HG02571 (cell line): Measurements from ENCODE around the gene LAPTM5.
"Not testable (repeated sequence)": the region's sequence is repeated elsewhere in the genome, so short reads cannot be mapped to it uniquely, and the experiment has no call there.

ENCODE experiments used
- ATAC-seq: cut with Tn5 transposase; IDR thresholded peaks from one replicate; pipeline ENCODE4 v1.9.1; 2021; ENCODE audit warnings: mild to moderate bottlenecking, moderate library complexity; ENCODE audit not compliant: unreplicated experiment

The LAPTM5 gene

DNA sequence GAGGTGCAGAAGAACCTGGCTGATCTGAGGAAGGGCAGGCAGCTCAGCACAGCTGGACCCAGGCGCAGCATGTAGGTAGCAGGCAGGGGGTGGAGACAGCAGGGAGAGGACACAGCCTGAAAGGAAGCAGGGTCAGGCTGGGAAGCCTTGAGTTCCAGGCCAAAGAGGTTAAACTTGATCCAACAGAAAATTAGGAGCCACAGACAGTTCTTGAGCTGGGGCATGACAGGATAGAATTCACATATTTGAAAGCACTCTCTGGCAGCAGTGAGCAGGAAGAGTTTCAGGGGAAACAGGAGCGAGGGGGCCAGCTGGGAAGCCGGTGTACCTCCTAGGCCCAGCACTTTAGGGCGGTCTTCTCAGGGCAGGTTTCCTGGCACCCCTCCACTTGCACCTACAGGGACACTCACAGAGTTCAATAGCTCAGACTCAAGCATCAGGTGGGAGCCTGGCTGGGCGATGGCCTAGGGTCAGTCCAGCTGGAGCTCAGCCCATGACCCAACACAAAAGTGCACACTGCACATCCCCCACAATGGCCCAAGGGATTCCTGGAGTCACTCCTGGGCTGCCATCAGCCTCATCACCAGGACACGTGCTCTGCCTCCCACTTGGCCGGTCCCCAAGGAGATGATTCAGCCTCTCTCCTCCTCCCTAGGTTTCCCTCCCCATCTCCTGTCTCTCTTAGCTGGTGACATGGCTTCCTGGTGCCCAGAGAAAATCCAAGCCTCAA, 56.9 kb downstream of the LAPTM5 start:
- ATAC-seq = no peak

DNA sequence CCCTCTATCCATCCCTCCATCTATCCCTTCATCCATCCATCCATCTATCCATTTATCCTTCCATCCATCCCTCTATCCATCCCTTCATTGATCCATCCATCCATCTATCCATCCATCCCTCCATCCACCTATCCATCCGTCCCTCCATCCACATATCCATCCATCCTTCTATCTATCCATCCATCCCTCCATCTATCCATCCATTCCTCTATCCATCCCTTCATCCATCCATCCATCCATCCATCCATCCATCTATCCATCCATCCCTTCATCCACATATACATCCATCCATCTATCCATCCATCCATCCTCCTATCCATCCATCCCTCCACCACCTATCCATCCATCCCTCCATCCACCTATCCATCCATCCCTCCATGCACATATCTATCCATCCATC, 57.8 kb downstream of the LAPTM5 start:
- no peak for ATAC-seq

DNA sequence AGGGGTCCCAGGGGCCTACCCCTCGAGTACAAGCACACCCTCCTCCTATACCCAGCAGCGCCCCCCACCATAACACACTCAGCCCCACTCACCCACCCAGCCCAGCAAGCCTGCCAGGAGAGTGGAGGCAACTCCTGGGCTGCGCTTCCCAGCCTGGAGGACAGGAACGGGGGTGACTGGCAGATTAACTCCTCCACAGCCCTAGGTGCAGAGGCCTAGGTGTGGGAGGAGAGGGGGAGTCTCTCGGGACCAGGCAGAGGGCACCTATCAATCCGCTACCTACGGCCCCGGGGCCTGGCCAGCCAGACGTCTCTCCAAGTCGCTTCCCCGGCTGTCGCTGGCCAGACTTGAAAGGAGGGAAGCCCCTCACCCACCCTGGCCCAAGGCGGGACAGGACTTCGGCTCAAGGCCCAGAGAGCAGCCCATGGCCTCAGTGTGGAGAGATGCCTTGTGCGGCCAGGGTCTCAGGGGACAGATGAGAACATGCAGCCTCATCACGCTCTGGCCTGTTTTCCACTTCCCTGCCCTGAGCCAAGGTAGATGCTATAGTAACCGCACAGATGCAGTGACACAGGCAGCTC, 59.1 kb downstream of the LAPTM5 start:
- ATAC-seq = no peak

DNA sequence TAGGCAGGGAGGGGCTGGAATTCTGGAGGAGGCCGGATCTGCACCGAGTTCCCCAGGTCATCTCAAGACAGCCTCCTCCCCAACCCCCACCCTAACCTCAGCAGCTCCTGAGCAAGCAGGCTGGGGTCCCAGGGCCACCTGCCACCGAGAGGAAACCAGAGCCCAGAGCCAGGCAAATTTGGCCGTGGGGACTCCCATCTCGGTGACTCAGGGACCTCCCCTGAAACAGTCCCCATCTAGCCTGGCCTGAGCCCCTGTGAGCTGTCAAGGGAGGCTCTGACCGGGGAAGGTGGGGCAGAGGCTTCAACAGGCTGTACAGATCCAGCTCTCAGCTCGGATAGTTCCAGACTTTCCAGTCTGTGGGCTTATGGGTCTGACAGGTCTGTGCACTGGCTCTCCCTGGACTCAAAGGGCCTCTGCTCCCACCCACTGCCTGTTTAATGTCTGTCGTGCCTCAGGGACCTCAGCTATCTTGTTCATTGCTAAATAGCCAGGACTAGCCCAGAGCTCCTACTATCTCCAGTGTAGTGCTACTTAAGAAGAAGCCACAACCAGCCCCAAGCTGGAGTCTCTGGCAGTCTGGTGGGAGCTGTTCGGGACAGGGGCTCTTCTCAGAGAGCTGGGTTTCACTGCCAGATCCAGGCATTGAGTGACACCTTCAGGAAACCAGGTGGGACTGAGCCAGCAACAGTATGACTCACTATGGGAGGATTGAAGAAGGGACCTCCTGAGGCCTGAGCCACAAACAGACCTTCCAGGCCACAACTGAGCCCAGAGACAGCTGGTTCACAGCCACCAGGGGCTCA, 59.8 kb downstream of the LAPTM5 start:
- ATAC-seq = no peak

DNA sequence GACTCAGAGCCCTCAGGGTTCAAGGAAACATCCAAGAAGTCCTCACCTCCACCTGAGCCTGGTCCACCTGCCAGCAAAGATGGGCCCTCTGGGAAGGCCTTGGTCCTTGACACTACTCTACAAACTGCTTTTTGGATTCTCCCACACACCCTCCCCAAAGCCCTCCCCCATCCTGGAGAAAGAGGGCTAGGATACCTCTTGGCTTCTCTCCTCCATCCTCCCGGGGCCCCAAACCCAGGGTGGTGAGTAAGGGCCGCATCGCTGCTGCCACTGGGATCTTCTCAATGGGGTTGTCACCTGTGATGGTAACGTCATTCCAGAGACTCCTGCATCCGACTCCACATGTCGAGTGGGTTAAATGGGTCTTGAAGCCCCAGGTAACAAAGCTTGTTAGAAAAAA, 60.7 kb downstream of the LAPTM5 start:
- no peak for ATAC-seq

DNA sequence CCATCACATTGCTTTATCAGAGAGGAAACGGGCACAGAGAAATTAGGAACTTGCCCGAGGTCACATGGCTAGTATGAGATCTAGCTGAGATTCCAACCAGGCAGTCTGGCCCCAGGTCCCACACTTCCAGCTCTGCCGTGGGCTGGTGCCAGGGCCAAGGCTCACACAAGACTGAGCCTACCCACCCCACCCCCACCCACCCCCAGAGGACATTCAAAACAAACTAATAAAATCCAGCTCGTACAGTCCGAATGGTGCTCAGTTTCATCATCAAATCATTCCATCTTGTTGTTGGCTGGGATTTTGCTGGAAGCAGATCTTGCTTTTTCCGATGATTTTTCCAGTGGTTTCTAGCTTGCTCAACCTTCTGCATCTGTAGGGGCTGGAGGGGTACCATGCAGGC, 62.1 kb downstream of the LAPTM5 start:
- no peak for ATAC-seq

DNA sequence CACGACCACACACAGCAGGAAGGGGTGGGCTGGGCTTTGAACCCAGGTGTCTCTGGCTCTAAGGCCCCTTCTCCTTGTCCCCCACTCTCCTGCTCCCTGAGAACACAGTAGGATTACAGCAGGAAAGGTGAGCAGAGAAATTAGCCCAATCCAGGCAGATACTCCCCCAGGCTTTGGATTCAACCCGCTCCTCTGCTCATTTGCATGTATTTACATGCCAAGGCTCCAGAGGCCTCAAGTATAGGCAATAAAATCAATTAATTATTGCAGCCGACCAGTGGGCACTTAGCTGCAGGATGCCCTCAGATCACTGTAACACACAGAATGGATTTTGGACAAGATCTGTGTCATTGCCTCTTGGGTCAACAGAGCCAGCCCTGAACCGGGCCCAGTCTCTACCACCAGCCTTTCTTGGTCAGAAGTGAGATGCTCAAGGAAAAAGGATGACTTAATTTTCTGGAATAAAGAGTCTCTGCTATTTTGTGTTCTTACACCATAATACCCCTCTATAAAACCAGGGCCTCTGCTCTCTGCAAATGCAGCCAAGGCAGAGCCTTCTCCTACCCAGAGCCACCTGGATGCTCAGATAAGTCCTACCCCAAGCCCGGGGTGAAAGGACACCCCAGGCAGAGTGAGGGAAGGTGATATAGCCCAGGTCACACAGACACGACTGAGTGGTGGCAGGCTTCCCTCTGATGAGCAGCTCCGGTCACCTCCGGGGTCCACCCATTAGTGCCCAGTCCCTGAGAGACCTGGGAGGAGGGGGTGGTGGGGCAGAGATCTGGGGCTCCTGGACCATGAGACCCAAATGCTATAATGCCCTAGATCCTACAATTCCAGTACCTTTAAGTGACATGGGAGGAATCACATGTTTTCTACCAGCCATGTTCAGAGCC, 63.0 kb downstream of the LAPTM5 start:
- no peak for ATAC-seq

DNA sequence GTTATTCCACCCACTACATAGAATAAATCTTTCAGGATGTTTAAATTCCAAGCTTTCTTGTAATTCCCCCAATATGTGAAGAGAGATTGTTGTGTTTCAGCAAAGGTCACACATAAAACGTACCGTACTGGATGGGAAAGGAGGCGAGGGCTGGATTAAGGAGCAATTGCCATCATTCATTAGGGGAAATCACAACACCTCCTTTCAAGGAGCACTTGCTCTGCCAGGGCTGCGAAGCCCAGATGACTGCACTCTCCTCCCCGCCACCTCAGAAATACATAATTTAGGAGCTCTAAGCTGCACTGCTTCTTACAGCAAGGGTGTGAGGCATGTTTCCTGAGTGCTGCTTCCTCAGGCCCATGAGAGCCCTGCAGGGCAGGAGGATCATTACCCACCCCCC, 63.8 kb downstream of the LAPTM5 start:
- no peak for ATAC-seq

DNA sequence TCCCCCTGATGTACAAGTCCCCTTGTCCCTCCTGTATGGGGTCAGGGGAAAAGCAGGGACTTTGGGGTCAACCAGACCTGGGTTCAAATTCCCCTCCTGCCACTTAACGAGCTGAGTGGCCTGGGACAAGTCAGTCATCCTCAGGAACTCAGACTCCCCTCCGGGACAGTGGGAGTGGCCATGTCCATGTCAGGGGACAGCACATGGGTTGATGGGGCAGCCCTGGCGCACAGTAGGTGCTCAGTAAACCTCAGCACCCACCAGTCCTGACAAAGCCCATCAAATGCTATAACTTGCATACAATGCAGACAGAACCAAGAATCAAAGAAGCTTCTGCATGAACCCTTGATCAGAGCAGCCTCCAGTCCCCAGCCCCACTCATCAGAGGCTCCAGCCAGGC, 64.2 kb downstream of the LAPTM5 start:
- no peak for ATAC-seq

DNA sequence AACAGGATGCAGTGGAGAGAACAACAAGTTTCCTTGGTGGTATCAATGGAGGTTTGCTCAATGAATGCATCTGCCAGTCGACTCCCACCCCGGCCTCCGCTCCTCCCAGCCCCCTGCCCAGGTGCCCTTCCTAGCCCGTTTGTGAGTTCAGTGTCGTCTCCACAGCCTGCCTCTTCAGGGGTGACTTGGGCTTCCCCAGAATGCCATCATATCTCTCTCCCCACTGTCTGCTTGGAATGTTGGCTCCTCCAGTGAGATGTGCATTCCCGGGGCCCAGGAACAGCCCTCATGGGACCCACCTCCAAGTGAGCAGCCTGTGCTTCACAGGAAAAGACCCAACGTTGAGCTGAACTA, 64.6 kb downstream of the LAPTM5 start:
- ATAC-seq = no peak

DNA sequence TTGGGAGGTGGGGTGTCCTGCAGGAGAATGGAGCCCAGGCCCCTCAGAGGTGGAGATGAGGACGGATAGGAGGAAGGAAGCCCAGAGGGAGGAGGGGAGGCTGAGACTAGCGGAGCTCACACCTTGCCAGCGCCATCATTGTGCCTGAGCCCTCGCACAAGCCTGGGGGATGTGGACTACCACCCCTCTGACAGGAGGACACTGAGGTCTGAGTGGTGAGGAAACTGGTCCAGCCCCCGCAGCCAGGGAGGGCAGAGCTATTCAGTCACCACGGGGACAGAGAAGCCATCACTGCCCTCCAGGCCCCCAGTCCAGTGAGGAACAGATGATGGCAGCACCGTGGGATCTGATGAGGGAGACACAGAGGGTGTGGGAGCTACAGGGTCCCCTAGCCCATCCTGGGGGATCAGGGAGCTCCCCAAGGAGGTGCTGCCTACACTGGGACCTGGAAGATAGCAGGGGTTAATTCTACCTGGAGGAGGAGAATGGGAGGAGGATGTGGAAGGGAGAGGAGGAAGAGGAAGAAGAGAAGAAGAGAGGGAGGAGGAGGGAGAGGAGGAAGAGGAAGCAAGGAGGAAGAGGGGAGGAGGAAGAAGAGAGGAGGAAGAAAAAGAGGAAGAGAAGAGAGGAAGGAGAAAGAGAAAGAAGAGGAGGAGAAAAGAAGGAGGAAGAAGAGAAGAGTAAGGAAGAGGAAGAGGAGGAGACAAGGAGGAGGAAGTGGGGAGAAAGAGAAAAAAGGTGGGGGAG, 65.2 kb downstream of the LAPTM5 start:
- no peak for ATAC-seq

DNA sequence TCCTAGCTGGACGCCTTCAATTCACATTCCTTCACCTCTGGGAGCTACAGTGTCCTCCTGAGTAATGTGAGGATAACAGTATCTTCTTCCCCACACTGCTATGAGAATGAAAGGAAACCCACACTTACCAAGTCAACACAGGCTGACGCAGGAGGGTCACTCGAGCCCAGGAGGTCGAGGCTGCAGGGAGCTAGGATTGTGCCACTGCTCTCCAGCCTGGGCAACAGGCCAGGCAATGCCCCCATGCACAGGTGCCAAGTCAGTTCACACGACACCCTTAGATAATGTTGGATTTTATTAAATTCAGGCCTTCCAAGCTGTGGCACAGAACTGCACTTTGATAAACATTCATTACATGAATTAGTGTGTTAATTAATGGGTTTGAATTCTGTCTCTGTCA, 66.1 kb downstream of the LAPTM5 start:
- ATAC-seq = no peak

DNA sequence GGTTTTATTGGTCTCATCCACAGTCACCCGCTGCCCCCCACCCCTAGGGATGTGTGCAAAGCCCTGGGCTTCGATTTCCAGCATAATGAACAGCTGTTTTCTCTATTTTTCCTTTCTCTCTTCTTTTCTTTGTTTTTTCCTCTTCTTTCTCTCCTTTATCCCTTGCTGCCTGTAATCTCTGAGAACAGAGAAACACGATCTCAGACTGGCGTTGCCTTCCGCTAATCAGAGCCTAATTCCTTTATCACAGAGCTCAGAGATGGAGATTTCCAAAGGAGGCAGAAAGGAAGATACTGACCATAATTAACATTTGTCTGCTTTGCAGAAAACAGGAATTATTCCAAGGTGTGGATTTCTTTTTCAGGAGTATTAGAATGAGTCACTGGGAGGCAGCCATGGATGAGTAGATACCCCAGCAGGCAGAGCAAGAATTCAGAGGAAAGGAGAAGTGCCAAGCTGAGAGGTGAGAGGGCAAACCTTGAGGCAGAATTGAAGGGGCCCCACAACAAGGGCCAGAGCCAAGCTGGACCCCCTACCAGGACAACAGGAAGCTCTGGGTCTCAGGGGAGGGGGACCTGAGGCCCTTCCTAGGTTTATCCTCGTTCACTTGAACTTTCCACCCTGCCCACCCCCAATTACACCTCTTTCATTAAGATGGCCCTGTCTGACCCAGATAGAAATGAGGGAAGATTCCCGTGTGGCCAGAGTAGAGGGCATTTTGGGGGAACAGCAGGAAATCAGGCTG, 67.5 kb downstream of the LAPTM5 start:
- ATAC-seq = no peak

DNA sequence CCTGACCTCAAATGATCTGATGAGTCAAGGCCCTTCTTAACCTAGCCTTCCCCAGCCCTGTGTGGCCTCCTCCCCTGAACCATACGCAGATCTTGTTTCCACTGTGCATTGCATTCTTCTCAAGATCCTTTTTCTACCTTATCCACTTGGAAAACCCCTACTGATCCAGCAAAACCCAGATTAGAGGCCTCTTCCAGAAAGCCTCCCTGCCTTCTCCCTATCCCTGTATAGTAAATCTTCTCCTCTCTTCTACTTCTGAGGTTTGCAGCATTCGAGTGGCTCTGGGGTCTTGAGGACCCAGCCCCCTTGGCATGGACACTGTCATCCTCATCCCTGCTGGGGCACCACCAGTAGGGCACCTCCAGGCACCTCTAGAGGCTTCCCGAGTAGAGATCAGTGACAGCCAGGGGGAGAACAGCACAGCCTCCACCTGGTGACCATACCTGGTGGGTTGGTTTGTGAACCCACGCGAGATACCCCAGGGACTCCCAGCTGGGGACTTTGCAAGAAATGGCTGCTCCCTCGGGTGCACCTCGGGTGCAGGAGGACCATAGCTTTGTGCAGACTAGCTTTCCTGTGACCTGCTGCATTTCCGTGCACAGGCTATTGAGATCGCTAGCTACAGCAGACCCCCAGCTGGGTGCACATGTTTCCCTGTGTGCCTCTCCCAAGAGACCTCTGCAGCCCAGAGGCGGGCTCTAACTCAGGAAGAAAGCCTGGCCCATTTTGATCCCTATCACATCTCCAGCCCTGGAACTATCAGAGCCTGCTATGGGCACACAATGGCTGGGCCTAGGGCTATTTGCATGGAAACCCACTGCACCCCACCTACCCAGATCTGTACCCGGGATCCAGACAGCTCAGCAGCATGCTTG, 68.4 kb downstream of the LAPTM5 start:
- ATAC-seq = no peak

DNA sequence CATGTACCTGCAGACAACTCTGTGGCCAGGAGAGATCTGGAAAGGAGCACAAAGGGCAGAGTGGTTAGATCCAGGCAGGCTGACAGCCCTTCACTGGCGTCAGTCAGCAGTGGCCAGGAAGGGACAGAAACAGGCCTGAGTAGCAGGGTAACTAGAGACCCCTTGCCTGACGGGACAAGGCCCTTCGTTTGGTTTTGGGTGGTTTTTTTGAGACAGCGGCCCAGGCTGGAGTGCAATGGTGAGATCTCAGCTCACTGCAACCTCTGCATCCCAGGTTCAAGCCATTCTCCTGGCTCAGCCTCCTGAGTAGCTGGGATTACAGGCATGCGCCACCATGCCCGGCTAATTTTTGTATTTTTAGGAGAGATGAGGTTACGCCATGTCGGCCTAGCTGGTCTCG, 69.1 kb downstream of the LAPTM5 start:
- not testable (repeated sequence) for ATAC-seq

DNA sequence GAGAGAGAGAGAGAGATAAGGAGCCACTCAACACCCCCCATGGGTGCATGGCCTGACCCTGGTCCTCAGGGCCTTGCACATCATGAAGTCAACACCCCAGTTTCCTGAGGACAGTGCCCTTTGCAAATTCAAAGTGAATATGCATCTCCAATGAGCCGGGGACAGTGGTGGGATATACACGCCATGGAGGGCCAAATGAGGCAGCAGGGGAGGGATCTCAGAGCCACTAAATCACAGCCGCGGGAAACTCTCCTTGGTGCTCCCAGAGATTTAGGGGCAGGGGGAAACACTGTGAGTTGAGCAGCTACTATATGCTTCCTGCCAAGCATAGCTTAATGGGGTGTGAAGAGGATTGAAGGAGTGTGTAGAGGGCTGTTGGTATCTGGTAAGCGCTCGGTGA, 69.7 kb downstream of the LAPTM5 start:
- ATAC-seq = no peak

DNA sequence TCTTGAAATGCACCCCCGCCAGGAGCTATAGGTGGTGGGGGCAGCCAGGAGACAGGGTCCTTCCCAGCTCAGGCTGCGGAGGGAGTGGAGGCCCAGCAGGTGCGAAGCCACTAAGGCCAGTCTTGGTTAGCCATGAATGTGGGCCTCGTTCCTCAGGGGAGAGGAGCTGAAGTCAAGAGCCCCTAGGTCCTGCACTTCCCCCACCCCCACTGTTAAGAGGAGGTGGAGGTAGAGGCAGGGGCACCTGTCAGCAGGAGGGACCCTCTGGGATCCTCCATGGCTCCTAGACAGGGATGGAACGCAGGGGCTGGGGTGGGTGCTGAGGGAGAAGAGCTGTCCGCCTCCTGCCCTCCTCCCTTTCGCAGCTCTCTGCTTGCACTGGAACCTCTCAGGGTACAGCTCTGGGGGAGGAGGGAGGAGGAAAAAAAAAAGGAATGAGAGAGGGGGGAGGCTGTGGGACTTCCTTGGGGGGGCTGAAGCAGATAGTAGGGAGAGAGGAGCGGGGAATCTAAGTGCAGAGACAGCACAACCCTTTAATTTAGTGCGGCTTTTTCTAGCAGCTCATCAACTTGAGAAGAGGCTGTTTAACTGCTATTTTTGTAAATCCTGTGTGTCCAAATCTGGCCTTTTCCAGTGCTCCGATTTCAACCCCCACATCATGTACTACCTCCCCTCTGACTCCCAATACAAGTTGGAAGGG, 71.2 kb downstream of the LAPTM5 start:
- ATAC-seq = no peak

DNA sequence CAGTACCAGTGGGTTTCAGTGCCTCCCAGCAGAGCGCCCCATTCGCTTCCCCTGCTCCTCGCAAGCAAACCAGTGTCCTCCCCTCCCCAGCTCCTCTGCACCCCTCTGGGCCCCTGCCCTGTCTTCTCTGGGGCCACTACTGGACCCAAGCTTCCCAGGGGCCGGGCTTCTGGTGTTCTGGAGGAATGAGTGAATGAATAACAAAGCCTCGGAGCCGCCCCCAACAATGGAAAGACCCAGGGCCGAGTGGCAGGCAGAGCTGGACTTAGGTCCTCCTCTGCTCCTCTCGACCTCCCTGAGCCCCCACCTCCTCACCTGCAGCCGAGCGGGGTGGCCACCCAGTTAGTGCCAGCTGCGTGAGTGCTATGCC, 71.8 kb downstream of the LAPTM5 start:
- ATAC-seq = no peak
